K562 (cell line): Measurements from ENCODE around the gene STK11. TPM values are rescaled to one million over a fixed set of nuclear protein-coding genes. Genes with fewer than 3 reads are reported as not detected.
A peak's percentile ranks its signal among the peaks of the same experiment; 100 is the strongest.

Experiments used
- CAMTA2 ChIP-seq: fragments of 250-450 bp; sonication (Bioruptor Pico); conservative IDR thresholded peaks from 2 replicates; pipeline ENCODE4 v1.5.1; 2022
- ELK1 ChIP-seq: sonication (generic); formaldehyde crosslinking; IDR thresholded peaks from 2 replicates; pipeline ENCODE4 v1.8.1; 2022; ENCODE audit warnings: missing genetic modification reagents
- ETV5 ChIP-seq: sonication (generic); formaldehyde crosslinking; IDR thresholded peaks from 2 replicates; pipeline ENCODE4 v1.4.0; 2020; ENCODE audit warnings: low read depth, mild to moderate bottlenecking, missing genetic modification reagents
- FOSL1 ChIP-seq: fragments of 200-800 bp; sonication (Bioruptor generic); conservative IDR thresholded peaks from 2 replicates; pipeline ENCODE4 v1.6.1; 2016; ENCODE audit warnings: missing genetic modification characterization, missing compliant biosample characterization
- HMGN3 ChIP-seq: IDR thresholded peaks from 2 replicates; pipeline ENCODE4 v1.6.1; 2011; ENCODE audit warnings: borderline replicate concordance, low read depth, mild to moderate bottlenecking, mixed read lengths, low read length; ENCODE audit not compliant: insufficient read length; ENCODE audit errors: extremely low read depth
- RAD21 ChIP-seq, 2 experiments: fragments of 250-450 bp in 1 of 2; fragments of 450-650 bp in 1 of 2; sonication (Bioruptor Pico) in 1 of 2; formaldehyde crosslinking in 1 of 2; IDR thresholded peaks in 1 of 2; conservative IDR thresholded peaks in 1 of 2; 2 replicates each; pipeline versions ENCODE4 v1.4.0 to v1.8.0; 2020 to 2022; ENCODE audit warnings: mild to moderate bottlenecking in 2 of 2, moderate library complexity in 1 of 2
- SMC3 ChIP-seq: conservative IDR thresholded peaks from 2 replicates; pipeline ENCODE4 v1.6.1; 2011; ENCODE audit warnings: low read depth, low read length, improper control_type of control experiment; ENCODE audit not compliant: insufficient read depth
- ZNF174 ChIP-seq: fragments of 250-450 bp; sonication (Bioruptor Pico); IDR thresholded peaks from 2 replicates; pipeline ENCODE4 v1.4.0; 2020; ENCODE audit warnings: mild to moderate bottlenecking
- polyA plus RNA-seq, 8 experiments: library from polyadenylated mRNA; depleted of rRNA in 4 of 8; stranded (reverse) in 5 of 8; unstranded in 3 of 8; fragments of >200 nt; fragmentation: Nextera tagmentation in 2 of 8; fragmentation: Illumina TruSeq in 1 of 8; extraction: Ambion mirVana in 2 of 8; extraction: Trizol in 1 of 8; gene quantifications; 2 replicates each; pipeline versions ENCODE4 v1.2.1 to v1.2.3, GENCODE V29; 2011 to 2014; ENCODE audit warnings: inconsistent platforms in 1 of 8, missing spikeins in 1 of 8
- total RNA-seq, 7 experiments: library from RNA; depleted of rRNA in 6 of 7; stranded (reverse); fragments of >200 nt in 6 of 7; fragmentation: Illumina TruSeq in 2 of 7; extraction: Trizol in 2 of 7; gene quantifications; 2 replicates each; pipeline versions ENCODE4 v1.2.1 to v1.2.3, GENCODE V29; 2011 to 2021; ENCODE audit warnings: low replicate concordance in 1 of 7
- TF ChIP-seq, protein P1 (sequence below): fragments of 250-450 bp; sonication (Bioruptor Pico); IDR thresholded peaks from 2 replicates; pipeline ENCODE4 v1.5.0; 2021; ENCODE audit warnings: mild to moderate bottlenecking, moderate library complexity
- TF ChIP-seq, protein P2 (sequence below): fragments of 450-650 bp; IDR thresholded peaks from 2 replicates; pipeline ENCODE4 v1.6.1; 2016; ENCODE audit warnings: low read depth

STK11 gene
- total and polyA plus RNA-seq, 9 of the 15 experiments (the other 6 are each of a cell fraction or from before 2014, with no cell fraction given): 0.15 to 96.5 (median 31.7) TPM

DNA sequence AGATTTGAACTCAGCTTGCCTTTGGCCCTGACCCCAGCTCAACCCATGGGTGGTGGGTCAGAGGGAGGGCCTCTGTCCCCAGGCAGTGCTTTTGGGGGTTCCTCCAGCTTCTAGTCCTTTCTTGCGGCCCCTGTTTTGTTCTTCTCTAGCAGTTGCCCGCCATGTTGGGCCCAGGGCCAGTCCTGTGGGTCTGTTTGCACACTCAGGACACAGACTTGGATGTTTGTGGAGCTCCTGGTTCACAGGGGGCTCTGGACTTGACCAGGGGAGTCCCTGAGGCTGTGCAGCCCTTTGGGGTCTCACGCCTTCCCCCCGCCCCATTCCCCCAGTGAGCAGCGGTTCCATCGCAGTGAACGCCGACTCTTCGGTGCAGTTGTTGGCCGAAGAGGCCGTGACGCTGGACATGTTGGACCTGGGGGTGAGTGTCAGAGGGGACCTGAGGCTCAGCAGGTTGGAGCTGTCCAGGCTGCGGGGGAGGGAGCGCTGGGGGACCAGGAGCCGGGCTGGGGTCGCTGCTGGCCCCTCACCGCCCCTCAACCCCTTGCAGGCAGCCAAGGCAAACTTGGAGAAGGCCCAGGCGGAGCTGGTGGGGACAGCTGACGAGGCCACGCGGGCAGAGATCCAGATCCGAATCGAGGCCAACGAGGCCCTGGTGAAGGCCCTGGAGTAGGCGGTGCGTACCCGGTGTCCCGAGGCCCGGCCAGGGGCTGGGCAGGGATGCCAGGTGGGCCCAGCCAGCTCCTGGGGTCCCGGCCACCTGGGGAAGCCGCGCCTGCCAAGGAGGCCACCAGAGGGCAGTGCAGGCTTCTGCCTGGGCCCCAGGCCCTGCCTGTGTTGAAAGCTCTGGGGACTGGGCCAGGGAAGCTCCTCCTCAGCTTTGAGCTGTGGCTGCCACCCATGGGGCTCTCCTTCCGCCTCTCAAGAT lies 38.5 kb downstream of the STK11 start (continued):
- TF ChIP-seq ELK1 (no peak), RAD21 (CRISPR knock-in tag; conservative IDR thresholded peaks at IDR 0.05 in 1 of 2, IDR thresholded peaks at IDR 0.05 in 1 of 2) (peak; percentile 88 to 92), FOSL1 (tag) (no peak), HMGN3 (peak; percentile 40), SMC3 (peak; percentile 88), ZNF174 (CRISPR knock-in tag) (no peak), CAMTA2 (CRISPR knock-in tag) (no peak), ETV5 (CRISPR knock-in tag) (no peak)
- TF ChIP-seq, protein P1, sequence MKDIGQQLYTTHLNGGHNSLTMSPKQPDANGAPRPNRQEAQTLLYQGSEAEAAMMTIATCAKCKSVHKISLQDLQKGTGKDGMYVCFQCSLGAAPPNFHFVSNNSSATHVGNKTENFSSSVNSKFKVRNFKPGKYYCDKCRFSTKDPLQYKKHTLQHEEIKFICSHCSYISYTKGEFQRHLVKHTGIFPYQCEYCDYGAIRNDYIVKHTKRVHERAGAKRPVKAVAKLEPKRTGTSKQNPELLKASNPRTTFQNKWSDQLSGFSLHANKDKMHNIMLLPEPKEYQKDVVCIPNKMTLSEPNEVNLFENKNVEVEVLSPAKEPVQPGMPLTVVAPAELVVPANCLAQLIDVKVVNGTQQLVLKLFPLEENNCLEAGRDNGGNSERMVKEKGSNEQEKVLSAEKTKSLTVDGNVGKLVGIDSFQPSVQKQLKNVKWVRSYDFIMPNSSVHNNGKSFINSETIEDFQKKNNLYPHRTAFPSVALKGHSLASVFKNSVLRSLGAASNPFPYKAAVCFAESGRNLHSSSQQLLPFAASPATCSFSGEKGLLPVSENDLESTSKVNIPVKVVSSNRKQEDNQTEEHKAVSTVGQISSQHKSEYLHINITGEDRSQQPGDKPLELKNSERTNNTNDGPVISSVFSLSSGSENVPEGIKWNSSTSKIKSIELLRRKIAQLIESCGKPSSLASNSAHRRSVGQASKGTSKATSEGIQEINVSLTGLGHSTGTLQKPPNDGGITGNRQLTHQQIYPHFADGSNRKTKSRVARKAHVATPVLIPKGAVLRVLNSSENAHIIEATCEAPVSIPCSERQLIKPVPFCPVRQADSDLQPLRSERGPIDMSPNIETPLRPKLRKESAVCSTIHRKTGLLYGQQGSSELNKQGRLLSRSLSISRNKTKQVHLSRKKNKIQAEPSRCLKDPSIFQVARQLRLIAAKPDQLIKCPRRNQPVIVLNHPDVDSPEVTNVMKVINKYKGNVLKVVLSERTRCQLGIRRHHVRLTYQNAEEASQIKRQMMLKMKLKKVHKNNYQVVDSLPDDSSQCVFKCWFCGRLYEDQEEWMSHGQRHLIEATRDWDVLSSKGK (CRISPR knock-in tag): no peak
- TF ChIP-seq, protein P2, sequence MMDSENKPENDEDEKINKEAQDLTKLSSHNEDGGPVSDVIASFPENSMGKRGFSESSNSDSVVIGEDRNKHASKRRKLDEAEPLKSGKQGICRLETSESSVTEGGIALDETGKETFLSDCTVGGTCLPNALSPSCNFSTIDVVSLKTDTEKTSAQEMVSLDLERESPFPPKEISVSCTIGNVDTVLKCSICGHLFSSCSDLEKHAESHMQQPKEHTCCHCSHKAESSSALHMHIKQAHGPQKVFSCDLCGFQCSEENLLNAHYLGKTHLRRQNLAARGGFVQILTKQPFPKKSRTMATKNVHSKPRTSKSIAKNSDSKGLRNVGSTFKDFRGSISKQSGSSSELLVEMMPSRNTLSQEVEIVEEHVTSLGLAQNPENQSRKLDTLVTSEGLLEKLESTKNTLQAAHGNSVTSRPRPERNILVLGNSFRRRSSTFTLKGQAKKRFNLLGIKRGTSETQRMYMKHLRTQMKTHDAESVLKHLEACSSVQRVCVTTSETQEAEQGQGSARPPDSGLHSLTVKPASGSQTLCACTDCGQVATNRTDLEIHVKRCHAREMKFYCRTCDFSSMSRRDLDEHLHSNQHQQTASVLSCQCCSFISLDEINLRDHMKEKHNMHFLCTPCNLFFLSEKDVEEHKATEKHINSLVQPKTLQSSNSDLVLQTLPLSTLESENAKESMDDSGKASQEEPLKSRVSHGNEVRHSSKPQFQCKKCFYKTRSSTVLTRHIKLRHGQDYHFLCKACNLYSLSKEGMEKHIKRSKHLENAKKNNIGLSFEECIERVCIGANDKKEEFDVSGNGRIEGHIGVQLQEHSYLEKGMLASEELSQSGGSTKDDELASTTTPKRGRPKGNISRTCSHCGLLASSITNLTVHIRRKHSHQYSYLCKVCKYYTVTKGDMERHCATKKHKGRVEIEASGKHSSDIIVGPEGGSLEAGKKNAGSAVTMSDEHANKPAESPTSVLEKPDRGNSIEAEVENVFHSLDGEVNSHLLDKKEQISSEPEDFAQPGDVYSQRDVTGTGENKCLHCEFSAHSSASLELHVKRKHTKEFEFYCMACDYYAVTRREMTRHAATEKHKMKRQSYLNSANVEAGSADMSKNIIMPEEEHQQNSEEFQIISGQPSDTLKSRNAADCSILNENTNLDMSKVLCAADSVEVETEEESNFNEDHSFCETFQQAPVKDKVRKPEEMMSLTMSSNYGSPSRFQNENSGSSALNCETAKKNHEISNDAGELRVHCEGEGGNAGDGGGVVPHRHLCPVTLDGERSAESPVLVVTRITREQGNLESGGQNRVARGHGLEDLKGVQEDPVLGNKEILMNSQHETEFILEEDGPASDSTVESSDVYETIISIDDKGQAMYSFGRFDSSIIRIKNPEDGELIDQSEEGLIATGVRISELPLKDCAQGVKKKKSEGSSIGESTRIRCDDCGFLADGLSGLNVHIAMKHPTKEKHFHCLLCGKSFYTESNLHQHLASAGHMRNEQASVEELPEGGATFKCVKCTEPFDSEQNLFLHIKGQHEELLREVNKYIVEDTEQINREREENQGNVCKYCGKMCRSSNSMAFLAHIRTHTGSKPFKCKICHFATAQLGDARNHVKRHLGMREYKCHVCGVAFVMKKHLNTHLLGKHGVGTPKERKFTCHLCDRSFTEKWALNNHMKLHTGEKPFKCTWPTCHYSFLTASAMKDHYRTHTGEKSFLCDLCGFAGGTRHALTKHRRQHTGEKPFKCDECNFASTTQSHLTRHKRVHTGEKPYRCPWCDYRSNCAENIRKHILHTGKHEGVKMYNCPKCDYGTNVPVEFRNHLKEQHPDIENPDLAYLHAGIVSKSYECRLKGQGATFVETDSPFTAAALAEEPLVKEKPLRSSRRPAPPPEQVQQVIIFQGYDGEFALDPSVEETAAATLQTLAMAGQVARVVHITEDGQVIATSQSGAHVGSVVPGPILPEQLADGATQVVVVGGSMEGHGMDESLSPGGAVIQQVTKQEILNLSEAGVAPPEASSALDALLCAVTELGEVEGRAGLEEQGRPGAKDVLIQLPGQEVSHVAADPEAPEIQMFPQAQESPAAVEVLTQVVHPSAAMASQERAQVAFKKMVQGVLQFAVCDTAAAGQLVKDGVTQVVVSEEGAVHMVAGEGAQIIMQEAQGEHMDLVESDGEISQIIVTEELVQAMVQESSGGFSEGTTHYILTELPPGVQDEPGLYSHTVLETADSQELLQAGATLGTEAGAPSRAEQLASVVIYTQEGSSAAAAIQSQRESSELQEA: no peak
